GM21723 (cell line): Measurements from ENCODE around the gene GNB3.

ENCODE experiments used
- ATAC-seq: cut with Tn5 transposase; IDR thresholded peaks from one replicate; pipeline ENCODE4 v1.9.1; 2021; ENCODE audit warnings: mild to moderate bottlenecking, moderate library complexity; ENCODE audit not compliant: unreplicated experiment

The GNB3 gene

GRCh38 chr12:6823182-6824084 lies 17.3 kb upstream of the GNB3 start:
- no peak for ATAC-seq

DNA sequence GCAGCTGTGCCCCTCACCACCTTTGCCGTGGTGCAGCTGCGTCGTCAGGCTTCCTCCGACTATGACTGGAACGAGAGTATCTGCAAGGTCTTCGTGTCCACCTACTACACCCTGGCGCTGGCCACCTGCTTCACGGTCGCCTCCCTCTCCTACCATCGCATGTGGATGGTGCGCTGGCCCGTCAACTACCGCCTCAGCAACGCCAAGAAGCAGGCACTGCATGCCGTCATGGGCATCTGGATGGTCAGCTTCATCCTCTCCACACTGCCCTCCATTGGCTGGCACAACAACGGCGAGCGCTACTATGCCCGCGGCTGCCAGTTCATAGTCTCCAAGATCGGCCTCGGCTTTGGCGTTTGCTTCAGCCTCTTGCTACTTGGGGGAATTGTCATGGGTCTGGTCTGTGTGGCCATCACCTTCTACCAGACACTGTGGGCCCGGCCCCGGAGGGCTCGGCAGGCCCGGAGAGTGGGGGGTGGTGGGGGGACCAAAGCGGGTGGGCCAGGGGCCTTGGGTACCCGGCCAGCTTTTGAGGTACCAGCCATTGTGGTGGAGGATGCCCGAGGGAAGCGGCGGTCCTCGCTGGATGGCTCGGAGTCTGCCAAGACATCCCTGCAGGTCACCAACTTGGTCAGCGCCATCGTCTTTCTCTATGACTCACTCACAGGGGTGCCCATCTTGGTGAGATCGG lies 16.5 kb upstream of the GNB3 start:
- ATAC-seq: no peak

DNA sequence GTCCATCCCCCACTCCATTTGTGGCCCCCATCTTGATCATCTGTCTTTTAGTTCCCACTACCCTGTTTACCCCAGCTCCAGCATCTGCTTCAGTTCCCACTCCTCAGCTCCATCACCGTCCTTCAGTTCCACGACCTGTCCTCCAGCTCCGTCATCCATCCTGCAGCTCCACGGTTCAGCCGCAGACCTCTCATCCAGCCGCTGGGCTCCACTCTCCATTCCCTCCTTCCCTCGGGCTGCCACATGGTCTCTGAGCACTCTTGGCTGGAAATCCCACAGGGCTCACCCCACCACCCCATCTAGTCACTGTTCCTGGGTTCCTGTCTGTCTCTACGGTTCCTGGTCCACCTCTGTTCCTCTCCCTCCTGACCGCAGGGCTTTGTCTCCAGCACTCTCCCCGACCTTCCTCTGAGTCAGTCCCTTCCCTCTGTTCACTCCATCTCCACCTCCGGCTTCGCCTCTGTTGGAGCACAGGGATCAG lies 15.8 kb upstream of the GNB3 start:
- ATAC-seq: no peak

DNA sequence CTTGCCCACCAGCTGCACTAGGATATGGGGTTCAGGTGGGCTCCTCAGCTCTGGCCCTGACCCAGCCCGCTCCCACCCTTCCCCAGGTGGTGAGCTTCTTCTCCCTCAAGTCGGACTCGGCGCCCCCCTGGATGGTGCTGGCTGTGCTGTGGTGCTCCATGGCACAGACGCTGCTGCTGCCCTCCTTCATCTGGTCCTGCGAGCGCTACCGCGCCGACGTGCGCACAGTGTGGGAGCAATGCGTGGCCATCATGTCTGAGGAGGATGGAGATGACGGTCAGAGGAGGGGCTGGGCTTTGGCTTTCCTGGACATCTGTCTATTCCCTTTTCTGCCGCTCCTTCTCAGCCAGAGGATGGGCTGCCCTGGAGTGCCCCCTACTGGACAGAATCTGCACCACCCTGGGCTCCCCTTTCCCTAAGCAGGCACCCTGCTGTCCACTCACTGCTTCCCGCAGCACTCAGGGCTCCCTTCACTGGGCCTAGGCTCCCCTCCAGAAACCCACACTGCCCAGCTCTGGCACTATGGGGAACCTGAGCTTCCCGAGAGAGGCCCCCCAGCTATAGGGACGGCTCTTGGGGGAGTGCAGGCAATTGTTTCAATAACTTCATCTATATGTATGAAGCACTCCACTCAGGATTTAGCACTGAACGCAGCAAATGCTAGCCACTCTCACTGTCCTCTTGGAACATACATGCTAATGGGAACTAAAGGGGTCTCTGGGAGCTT lies 15.2 kb upstream of the GNB3 start:
- no peak for ATAC-seq

GRCh38 chr12:6826125-6826733 lies 14.5 kb upstream of the GNB3 start:
- ATAC-seq: no peak

DNA sequence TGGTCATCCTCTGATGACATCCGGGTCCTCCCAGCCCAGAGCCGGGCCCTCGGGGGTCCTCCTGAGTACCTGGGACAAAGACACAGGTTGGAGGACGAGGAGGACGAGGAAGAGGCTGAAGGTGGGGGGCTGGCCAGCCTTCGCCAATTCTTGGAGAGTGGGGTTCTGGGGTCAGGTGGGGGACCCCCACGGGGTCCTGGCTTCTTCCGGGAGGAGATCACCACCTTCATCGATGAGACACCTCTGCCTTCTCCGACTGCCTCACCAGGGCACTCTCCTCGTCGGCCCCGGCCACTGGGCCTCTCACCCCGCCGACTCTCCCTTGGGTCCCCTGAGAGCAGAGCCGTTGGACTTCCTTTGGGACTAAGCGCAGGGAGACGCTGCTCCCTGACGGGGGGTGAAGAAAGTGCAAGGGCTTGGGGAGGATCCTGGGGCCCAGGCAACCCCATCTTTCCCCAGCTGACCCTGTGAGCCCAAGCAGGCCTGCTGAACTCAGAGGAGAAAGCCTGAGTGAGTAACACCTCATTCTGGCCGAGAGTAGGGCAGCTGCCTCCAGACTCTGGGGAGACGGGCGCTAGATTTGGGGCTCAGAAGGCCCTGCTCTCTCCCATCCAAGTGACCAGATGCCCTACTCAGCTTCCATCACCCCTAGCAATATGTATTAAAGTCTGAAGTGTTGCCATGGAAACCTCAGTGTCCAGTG lies 13.8 kb upstream of the GNB3 start:
- no peak for ATAC-seq

DNA sequence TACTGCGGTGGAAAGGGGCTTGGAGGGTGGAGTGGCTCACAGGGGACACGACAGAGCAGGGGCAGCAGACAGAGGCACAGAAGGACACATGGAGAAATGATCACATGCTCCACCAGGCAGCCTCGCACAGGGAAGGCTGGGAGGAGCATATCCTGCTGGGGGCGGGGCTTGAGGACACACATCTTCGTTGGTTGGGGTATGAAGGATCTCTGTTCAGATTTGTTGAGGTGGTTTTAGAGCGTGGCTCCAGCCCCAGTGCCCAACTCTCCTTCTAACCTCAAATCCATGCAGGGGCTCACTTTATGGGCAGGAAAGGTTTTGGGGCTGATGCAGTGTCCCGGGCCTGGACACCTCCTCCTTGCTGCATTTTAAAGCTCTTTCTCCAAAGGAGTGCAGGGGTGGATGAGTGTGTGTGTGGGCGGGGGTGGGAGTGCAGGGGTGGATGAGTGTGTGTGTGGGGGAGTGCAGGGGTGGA lies 13.3 kb upstream of the GNB3 start:
- ATAC-seq: no peak

DNA sequence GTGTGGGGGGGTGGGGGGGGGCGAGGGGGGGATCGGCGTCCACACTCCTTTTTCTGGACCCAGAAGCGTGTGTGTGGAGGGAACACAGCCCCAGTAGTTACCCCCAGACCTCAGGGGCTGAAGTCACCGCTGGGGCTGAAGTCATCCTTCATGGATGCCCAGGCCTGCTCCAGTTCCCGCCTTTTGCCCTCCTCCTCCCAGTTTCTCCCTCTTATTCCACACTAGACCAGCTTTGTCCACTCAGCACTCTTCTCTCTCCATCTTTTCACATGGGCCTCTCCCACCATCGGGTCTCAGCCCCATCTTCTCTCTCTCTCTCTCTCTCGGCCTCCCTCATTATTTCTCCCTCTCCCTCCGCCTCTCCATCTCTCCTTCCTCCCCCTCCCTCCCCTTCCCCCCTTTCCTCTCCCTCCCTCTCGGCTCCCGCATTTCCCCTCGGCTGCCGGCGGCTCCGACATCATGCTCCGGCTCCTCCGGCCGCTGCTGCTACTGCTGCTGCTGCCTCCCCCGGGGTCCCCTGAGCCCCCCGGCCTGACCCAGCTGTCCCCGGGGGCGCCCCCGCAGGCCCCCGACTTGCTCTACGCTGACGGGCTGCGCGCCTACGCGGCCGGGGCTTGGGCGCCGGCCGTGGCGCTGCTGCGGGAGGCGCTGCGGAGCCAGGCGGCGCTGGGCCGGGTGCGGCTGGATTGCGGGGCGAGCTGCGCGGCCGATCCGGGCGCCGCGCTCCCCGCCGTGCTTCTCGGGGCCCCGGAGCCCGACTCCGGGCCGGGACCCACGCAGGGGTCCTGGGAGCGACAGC lies 12.5 kb upstream of the GNB3 start, which contains the start of gene P3H3:
Gene P3H3, plus strand, starts transcription at position 426 of the 799 bp plus-strand sequence. Its CDS starts 34 bp downstream, at position 460.
- ATAC-seq: no peak

DNA sequence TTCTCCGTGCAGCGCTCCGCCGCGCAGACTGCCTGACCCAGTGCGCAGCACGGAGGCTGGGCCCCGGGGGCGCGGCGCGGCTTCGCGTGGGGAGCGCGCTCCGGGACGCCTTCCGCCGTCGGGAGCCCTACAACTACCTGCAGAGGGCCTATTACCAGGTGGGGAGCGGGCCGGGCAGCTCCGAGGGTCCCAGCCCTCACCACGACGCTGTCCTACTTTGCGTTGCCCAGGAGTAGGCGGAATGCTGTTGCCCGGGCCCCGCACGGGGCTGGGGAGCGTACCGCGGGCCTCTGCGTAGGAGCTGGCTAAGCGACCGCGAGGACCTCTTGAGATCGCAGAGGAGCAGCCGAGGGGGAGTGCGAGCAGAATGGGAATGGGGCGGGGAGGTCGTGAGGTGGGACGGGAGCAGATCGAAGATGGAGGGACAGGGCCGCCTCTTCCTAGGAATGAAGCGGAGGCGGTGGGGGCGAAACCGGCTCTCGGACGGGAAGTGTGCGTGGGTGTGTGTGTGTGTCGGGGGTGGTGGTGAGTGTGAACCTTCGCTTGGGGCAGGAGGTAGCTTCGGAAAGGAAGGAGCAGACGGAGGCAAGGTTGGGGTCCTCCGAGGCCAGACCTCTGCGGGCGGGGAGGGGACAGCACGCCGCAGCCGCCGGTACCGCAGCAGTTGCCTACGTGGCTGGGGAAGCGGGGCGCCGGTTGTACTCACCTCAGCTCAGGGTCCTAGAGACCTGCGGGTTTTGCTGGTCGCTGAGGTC lies 11.8 kb upstream of the GNB3 start:
- ATAC-seq: no peak

GRCh38 chr12:6829536-6830220 lies 11.0 kb upstream of the GNB3 start:
- no peak for ATAC-seq

DNA sequence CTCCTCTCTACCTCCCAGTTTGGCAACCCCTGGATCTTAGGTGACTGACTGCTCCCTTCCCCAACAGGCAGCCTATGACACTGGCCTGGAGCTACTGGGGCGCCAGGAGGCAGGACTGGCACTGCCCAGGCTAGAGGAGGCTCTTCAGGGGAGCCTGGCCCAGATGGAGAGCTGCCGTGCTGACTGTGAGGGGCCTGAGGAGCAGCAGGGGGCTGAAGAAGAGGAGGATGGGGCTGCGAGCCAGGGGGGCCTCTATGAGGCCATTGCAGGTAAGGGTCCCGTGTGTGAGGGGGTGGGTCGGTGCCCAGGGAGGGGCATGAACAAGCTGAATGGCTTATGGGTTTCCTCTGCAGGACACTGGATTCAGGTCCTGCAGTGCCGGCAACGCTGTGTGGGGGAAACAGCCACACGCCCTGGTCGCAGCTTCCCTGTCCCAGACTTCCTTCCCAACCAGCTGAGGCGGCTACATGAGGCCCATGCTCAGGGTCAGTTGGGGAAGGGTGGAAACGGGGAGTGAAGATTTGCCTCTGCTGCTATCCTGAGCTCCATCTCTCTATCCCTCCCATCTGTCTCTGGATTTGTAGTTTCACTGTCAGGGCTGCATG lies 10.3 kb upstream of the GNB3 start:
- no peak for ATAC-seq

GRCh38 chr12:6830999-6831398 lies 9.7 kb upstream of the GNB3 start:
- no peak for ATAC-seq

DNA sequence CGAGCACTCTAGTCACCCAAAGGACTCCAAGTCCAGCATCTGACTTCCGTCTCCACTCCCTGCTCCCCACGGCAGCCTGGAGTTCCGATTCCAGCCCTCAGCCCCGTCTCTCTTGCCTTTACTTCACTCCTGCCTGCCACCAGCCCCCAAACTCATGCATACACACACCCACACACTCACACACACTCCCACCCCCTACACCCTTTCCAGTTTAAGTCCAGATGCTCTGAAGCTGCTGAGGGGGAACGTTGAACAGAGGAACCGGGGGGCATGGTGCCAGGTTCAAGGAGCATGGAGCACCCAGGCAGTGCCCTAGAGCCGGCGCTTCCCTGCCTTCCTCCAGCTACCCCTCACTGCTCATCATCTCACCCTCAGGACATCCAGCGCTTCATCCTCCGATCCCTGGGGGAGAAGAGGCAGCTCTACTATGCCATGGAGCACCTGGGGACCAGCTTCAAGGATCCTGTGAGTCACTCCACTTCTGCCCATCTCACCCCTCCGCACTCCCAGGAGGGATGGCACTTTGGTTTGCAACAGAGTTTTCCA lies 9.2 kb upstream of the GNB3 start:
- ATAC-seq: no peak

GRCh38 chr12:6832125-6832524 lies 8.6 kb upstream of the GNB3 start:
- ATAC-seq: no peak

GRCh38 chr12:6833189-6833890 lies 7.4 kb upstream of the GNB3 start:
- ATAC-seq: no peak

DNA sequence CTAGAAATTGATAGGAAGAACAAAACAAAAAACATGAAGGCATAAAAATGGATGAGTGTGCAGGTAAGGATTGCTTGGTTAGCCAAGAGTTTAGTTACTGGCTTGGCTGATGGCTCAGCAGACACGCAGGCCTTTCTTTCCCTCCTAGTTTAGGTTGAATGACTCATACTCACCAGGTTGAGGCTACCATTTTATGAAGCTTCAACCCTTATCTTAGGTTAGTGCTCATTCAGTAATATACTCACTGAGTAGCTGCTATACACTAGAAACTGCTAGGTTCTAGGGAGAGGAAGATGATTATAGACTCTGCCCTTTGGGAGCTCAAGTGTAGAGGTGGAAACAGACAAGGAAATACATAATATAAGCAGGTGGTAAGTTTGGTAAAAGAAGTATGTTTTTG lies 6.5 kb upstream of the GNB3 start:
- no peak for ATAC-seq

- no peak for ATAC-seq
Observed at GRCh38 chr12:6834873-6835272, 5.9 kb upstream of the GNB3 start.
